OCI-LY1 (cell line): ENCODE measurements around the gene CYTH2.

Experiments
- H2AFZ ChIP-seq: fragments of 200-600 bp; sonication (generic), shearing (Covaris generic); 2 replicates; pipeline ENCODE4 v1.6.0; 2014; ENCODE audit warnings: antibody characterized with exemption, mild to moderate bottlenecking, low read length
- H3F3A ChIP-seq: fragments of 200-600 bp; sonication (generic), shearing (Covaris generic); 2 replicates; pipeline ENCODE4 v1.6.0; 2014; ENCODE audit warnings: mild to moderate bottlenecking, antibody characterized with exemption, low read length, moderate library complexity; ENCODE audit not compliant: insufficient read depth
- H3K27ac ChIP-seq: fragments of 200-600 bp; sonication (generic); 2 replicates; pipeline ENCODE4 v1.5.1; 2014; ENCODE audit warnings: low read length, mixed run types, mild to moderate bottlenecking, low read depth; ENCODE audit not compliant: poor library complexity, severe bottlenecking
- H3K27me3 ChIP-seq: fragments of 200-600 bp; sonication (generic); 2 replicates; pipeline ENCODE4 v1.6.0; 2014; ENCODE audit warnings: antibody characterized with exemption, mild to moderate bottlenecking, low read length, moderate library complexity; ENCODE audit not compliant: insufficient read depth
- H3K36me3 ChIP-seq: fragments of 200-600 bp; sonication (generic); 2 replicates; pipeline ENCODE4 v1.6.1; 2014; ENCODE audit warnings: mild to moderate bottlenecking, antibody characterized with exemption, low read length, moderate library complexity, mixed read lengths; ENCODE audit not compliant: insufficient read depth
- H3K4me1 ChIP-seq: fragments of 200-600 bp; sonication (generic); 2 replicates; pipeline ENCODE4 v1.5.1; 2014; ENCODE audit warnings: mild to moderate bottlenecking, low read length, moderate library complexity; ENCODE audit not compliant: insufficient read depth, severe bottlenecking
- H3K4me2 ChIP-seq: fragments of 200-600 bp; sonication (generic), shearing (Covaris generic); 2 replicates; pipeline ENCODE4 v1.6.1; 2014; ENCODE audit warnings: low read length
- H3K4me3 ChIP-seq: fragments of 200-600 bp; sonication (generic); 2 replicates; pipeline ENCODE4 v1.5.1; 2014; ENCODE audit warnings: low read length, low read depth, mild to moderate bottlenecking, mixed read lengths; ENCODE audit not compliant: poor library complexity, severe bottlenecking
- H3K79me2 ChIP-seq: fragments of 200-600 bp; shearing (Covaris generic); 2 replicates; pipeline ENCODE4 v1.6.1; 2016; ENCODE audit warnings: mixed run types, low read length, mixed read lengths; ENCODE audit not compliant: insufficient read depth
- H3K9ac ChIP-seq: fragments of 200-600 bp; sonication (generic), shearing (Covaris generic); 2 replicates; pipeline ENCODE4 v1.6.1; 2014; ENCODE audit warnings: mild to moderate bottlenecking, low read length, mixed read lengths
- H3K9me2 ChIP-seq: fragments of 200-600 bp; sonication (generic), shearing (Covaris generic); 2 replicates; pipeline ENCODE4 v1.6.1; 2014; ENCODE audit warnings: low read depth, mild to moderate bottlenecking, low read length, mixed read lengths
- H3K9me3 ChIP-seq: fragments of 200-600 bp; shearing (Covaris generic); 2 replicates; pipeline ENCODE4 v1.6.1; 2014; ENCODE audit warnings: low read length, mixed read lengths
- H4K20me1 ChIP-seq: fragments of 200-600 bp; sonication (generic), shearing (Covaris generic); 2 replicates; pipeline ENCODE4 v1.6.0; 2016; ENCODE audit warnings: mild to moderate bottlenecking, low read length; ENCODE audit not compliant: insufficient read depth
- CTCF ChIP-seq: fragments of 200-600 bp; sonication (generic), shearing (Covaris generic); IDR thresholded peaks from 2 replicates; pipeline ENCODE4 v1.5.1; 2017; ENCODE audit warnings: mild to moderate bottlenecking, antibody characterized with exemption, low read length, moderate library complexity, mixed read lengths
- EZH2 ChIP-seq: fragments of 200-600 bp; sonication (generic), shearing (Covaris generic); IDR thresholded peaks from 2 replicates; pipeline ENCODE4 v1.8.0; 2017; ENCODE audit warnings: borderline replicate concordance, mixed run types, mild to moderate bottlenecking, antibody characterized with exemption, low read length, moderate library complexity, mixed read lengths

The CYTH2 gene

GRCh38 chr19:48451624-48452023, 17.5 kb upstream of the CYTH2 start:
- H3K36me3 ChIP-seq, result peaks cover 95% of the 10 kb centered on the region
- H3K9ac ChIP-seq, result no peak overlapping the region
- H3K4me2 ChIP-seq, result no peak overlapping the region
- no peak overlapping the region for H2AFZ ChIP-seq
- TF ChIP-seq CTCF (no peak), EZH2 (no peak)
- H3K27ac ChIP-seq, result no peak overlapping the region
- no peaks in the 10 kb centered on the region for H3F3A ChIP-seq
- H3K9me2 ChIP-seq, result no peaks in the 10 kb centered on the region
- H3K4me1 ChIP-seq, result peaks cover 6% of the 10 kb centered on the region
- no peaks in the 10 kb centered on the region for H3K27me3 ChIP-seq
- H3K9me3 ChIP-seq, result no peaks in the 10 kb centered on the region
- H3K4me3 ChIP-seq, result no peak overlapping the region
- no peaks in the 10 kb centered on the region for H3K79me2 ChIP-seq
- H4K20me1 ChIP-seq, result no peaks in the 10 kb centered on the region

- no peaks in the 10 kb centered on the region for H3F3A ChIP-seq
- peaks cover 98% of the 10 kb centered on the region for H3K36me3 ChIP-seq
Measured at GRCh38 chr19:48452289-48453190, 16.6 kb upstream of the CYTH2 start.

GRCh38 chr19:48454150-48454730, 14.9 kb upstream of the CYTH2 start:
- H3K79me2 ChIP-seq, result no peaks in the 10 kb centered on the region
- H3K9me2 ChIP-seq, result no peaks in the 10 kb centered on the region
- peaks cover 90% of the 10 kb centered on the region for H3K36me3 ChIP-seq
- no peaks in the 10 kb centered on the region for H3K4me1 ChIP-seq
- no peak overlapping the region for H3K4me2 ChIP-seq
- no peak overlapping the region for H3K9ac ChIP-seq
- TF ChIP-seq CTCF (no peak), EZH2 (no peak)
- H3K4me3 ChIP-seq, result no peak overlapping the region
- H3K27me3 ChIP-seq, result no peaks in the 10 kb centered on the region
- H3K9me3 ChIP-seq, result no peaks in the 10 kb centered on the region
- no peak overlapping the region for H2AFZ ChIP-seq
- H4K20me1 ChIP-seq, result no peaks in the 10 kb centered on the region
- no peak overlapping the region for H3K27ac ChIP-seq
- H3F3A ChIP-seq, result no peaks in the 10 kb centered on the region

More at GRCh38 chr19:48452289-48453190, 16.6 kb upstream of the CYTH2 start:
- H3K9me3 ChIP-seq, result no peaks in the 10 kb centered on the region
- no peak overlapping the region for H2AFZ ChIP-seq
- no peak overlapping the region for H3K27ac ChIP-seq
- no peak for TF ChIP-seq CTCF
- TF ChIP-seq EZH2, result no peak
- no peaks in the 10 kb centered on the region for H4K20me1 ChIP-seq
- H3K27me3 ChIP-seq, result no peaks in the 10 kb centered on the region
- no peaks in the 10 kb centered on the region for H3K79me2 ChIP-seq
- no peaks in the 10 kb centered on the region for H3K9me2 ChIP-seq
- no peak overlapping the region for H3K4me3 ChIP-seq
- no peaks in the 10 kb centered on the region for H3K4me1 ChIP-seq
- no peak overlapping the region for H3K9ac ChIP-seq
- H3K4me2 ChIP-seq, result no peak overlapping the region
